ENCODE results near the gene CDH8. TPM values are rescaled to one million over a fixed set of nuclear protein-coding genes. Genes with fewer than 3 reads are reported as not detected.

Gene CDH8
- total RNA-seq, 1 experiment from 2014 or later = 1.7 TPM

DNA sequence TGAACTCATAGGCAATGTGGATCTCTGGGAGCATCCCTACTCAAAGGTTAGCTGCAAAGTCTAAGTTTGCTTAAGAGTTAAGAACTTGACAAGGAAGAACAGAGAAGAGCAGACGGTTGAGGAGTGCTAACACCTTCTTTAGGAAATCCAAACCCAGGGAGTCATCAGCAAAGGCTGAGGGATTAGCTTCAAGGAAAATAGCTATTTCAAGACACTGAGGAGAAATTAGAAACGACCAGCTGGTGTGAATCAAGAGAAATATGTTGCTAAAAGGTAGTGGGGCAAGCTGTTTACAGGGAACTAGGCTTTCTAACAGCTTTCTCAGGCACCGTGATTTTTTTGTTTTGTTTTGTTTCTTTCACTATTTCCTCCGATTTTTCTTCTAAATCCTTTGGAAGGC is 90.7 kb downstream of the CDH8 start:
- no peak overlapping the region for H3K4me3 ChIP-seq (ENCODE audit: low read depth, low read length)
- intact Hi-C loops (cut with micrococcal nuclease; ENCODE audit: unreplicated experiment) = loop anchor here (5.0 kb wide), 1 partner anchor 57 kb away; no protein-coding TSS in a partner anchor
- Mint-ChIP-seq H3K36me3 (ENCODE audit: insufficient read depth, unreplicated experiment) (no peaks in the 10 kb centered on the region), H3K27me3 (ENCODE audit: insufficient read depth, unreplicated experiment) (no peaks in the 10 kb centered on the region), H3K4me1 (ENCODE audit: low read depth, unreplicated experiment) (peaks cover 26% of the 10 kb centered on the region), H3K27ac (ENCODE audit: unreplicated experiment) (no peak overlapping the region), H3K4me3 (ENCODE audit: unreplicated experiment) (no peak overlapping the region), H3K9me3 (ENCODE audit: unreplicated experiment) (peaks cover 17% of the 10 kb centered on the region)
- TF ChIP-seq, protein P1, sequence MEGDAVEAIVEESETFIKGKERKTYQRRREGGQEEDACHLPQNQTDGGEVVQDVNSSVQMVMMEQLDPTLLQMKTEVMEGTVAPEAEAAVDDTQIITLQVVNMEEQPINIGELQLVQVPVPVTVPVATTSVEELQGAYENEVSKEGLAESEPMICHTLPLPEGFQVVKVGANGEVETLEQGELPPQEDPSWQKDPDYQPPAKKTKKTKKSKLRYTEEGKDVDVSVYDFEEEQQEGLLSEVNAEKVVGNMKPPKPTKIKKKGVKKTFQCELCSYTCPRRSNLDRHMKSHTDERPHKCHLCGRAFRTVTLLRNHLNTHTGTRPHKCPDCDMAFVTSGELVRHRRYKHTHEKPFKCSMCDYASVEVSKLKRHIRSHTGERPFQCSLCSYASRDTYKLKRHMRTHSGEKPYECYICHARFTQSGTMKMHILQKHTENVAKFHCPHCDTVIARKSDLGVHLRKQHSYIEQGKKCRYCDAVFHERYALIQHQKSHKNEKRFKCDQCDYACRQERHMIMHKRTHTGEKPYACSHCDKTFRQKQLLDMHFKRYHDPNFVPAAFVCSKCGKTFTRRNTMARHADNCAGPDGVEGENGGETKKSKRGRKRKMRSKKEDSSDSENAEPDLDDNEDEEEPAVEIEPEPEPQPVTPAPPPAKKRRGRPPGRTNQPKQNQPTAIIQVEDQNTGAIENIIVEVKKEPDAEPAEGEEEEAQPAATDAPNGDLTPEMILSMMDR (IDR thresholded peaks at IDR 0.05; ENCODE audit: insufficient read depth in 1 of 2, low read depth in 1 of 2, low read length in 1 of 2, severe bottlenecking in 1 of 2, unreplicated experiment in 1 of 2) = no peak
- CTCF ChIA-PET = interaction anchor here (0.7 kb wide), 1 partner anchor 133 kb away, joined by 3 read pairs; no protein-coding TSS in a partner anchor
- no peaks in the 10 kb centered on the region for H3K27me3 ChIP-seq (replicated peaks; ENCODE audit: control insufficient read depth, insufficient read depth, low read length)
- DNase-seq = no peak
- H3K4me1 ChIP-seq = peaks cover 29% of the 10 kb centered on the region
- no TSS peak for BruUV-seq (replicated peaks)
- 0 out of 2 replicates have a peak, but pooled peaks cover 2% of the 10 kb centered on the region for H3K9me3 ChIP-seq
- POLR2A ChIA-PET = interaction anchor here (0.7 kb wide), 1 partner anchor 83 kb away, joined by 11 read pairs; no protein-coding TSS in a partner anchor
- no peaks in the 10 kb centered on the region for H3K36me3 ChIP-seq (ENCODE audit: control insufficient read depth, insufficient read depth, low read length)

DNA sequence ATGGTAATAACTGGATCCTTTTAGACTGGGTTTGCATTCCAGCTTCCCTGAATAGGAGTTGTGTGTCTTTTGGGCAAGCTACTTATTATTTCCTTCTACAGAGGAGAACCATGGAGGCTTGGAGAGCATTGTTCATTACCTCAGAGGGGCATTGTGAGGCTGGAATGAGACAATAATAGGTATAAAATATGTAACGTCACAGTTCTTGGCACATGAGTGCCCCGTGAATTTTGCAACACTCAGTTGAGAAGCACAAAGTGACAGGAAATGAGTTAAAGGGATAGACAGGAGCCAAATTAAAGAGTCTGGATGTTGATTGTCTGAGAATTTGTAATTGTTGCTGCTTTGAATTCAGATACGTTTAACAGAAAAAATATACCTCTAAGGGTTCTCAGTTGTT is 92.2 kb downstream of the CDH8 start:
- intact Hi-C loops (cut with micrococcal nuclease; ENCODE audit: unreplicated experiment) = no loop called here
- Histone ChIP-seq H3K9me3 (0 out of 2 replicates have a peak, but pooled peaks cover 2% of the 10 kb centered on the region), H3K4me1 (peaks cover 30% of the 10 kb centered on the region), H3K27me3 (replicated peaks; ENCODE audit: control insufficient read depth, insufficient read depth, low read length) (no peaks in the 10 kb centered on the region), H3K4me3 (ENCODE audit: low read depth, low read length) (no peak overlapping the region), H3K36me3 (ENCODE audit: control insufficient read depth, insufficient read depth, low read length) (no peaks in the 10 kb centered on the region)
- peaks cover 17% of the 10 kb centered on the region for H3K9me3 Mint-ChIP-seq (ENCODE audit: unreplicated experiment)
- DNase-seq = no peak
- peaks cover 26% of the 10 kb centered on the region for H3K4me1 Mint-ChIP-seq (ENCODE audit: low read depth, unreplicated experiment)
- TF ChIP-seq, protein P1 (IDR thresholded peaks at IDR 0.05; ENCODE audit: insufficient read depth in 1 of 2, low read depth in 1 of 2, low read length in 1 of 2, severe bottlenecking in 1 of 2, unreplicated experiment in 1 of 2) = no peak
- no peak overlapping the region for H3K27ac Mint-ChIP-seq (ENCODE audit: unreplicated experiment)
- BruUV-seq (replicated peaks) = no TSS peak
- POLR2A ChIA-PET = no interaction called here
- H3K27me3 Mint-ChIP-seq (ENCODE audit: insufficient read depth, unreplicated experiment) = no peaks in the 10 kb centered on the region
- no peaks in the 10 kb centered on the region for H3K36me3 Mint-ChIP-seq (ENCODE audit: insufficient read depth, unreplicated experiment)
- H3K4me3 Mint-ChIP-seq (ENCODE audit: unreplicated experiment) = no peak overlapping the region
- CTCF ChIA-PET = no interaction called here

DNA sequence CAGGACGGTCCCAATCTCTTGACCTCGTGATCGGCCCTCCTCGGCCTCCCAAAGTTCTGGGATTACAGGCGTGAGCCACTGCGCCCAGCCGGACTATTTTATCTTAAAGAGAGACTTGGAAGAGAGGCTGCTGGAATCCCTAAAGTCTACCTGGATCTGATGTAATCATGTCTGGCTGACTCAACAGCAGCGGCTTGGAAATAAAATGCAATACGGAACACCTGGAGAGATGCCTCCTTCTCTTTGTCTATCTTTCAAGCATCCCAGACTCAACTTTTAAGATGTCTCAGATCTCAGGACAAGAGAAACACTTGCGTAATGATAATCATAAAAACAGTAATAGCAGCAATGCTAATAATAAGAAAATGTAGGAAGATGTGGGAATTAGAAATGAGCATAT is 95.6 kb downstream of the CDH8 start:
- Mint-ChIP-seq H3K9me3 (ENCODE audit: unreplicated experiment) (peaks cover 10% of the 10 kb centered on the region), H3K36me3 (ENCODE audit: insufficient read depth, unreplicated experiment) (no peaks in the 10 kb centered on the region), H3K4me3 (ENCODE audit: unreplicated experiment) (no peak overlapping the region), H3K27ac (ENCODE audit: unreplicated experiment) (no peak overlapping the region), H3K27me3 (ENCODE audit: insufficient read depth, unreplicated experiment) (no peaks in the 10 kb centered on the region), H3K4me1 (ENCODE audit: low read depth, unreplicated experiment) (peaks cover 16% of the 10 kb centered on the region)
- peaks cover 16% of the 10 kb centered on the region for H3K4me1 ChIP-seq
- H3K27me3 ChIP-seq (replicated peaks; ENCODE audit: control insufficient read depth, insufficient read depth, low read length) = no peaks in the 10 kb centered on the region
- H3K9me3 ChIP-seq = no peaks in the 10 kb centered on the region
- H3K36me3 ChIP-seq (ENCODE audit: control insufficient read depth, insufficient read depth, low read length) = no peaks in the 10 kb centered on the region
- TF ChIP-seq, protein P1 (IDR thresholded peaks at IDR 0.05; ENCODE audit: insufficient read depth in 1 of 2, low read depth in 1 of 2, low read length in 1 of 2, severe bottlenecking in 1 of 2, unreplicated experiment in 1 of 2) = no peak
- ChIA-PET POLR2A (no interaction called here), CTCF (no interaction called here)
- no peak for DNase-seq
- BruUV-seq (replicated peaks) = no TSS peak
- no peak overlapping the region for H3K4me3 ChIP-seq (ENCODE audit: low read depth, low read length)
- intact Hi-C loops (cut with micrococcal nuclease; ENCODE audit: unreplicated experiment) = no loop called here

All from Caco-2 (cell line).